OCI-M1 (cell line): ENCODE results near the gene LRRTM3.
A peak's percentile ranks its signal among the peaks of the same experiment; 100 is the strongest.

ENCODE experiments used
- DNase-seq: peaks from one replicate; lab custom pipeline; 2025; lab: John Stamatoyannopoulos, UW

LRRTM3 gene

DNA sequence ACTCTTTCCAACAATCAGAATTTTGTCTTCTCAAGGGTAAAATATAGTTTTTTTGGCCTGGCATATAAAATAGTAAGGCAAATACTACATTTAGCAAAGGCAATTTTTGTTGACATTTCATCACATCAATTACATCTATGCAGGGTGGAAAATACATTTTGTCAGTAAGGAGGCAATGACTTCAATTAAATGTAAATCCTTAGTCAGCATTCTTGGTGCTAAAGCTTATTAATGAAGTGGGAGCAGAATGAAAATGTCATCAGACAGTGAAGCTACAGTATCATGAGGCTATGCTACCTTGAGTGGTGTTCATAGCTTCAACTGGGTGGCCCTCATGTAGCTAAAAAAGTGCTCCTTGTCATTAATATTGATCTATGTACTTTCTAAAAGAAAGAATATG lies 8.9 kb downstream of the LRRTM3 start:
- DNase-seq = no peak

DNA sequence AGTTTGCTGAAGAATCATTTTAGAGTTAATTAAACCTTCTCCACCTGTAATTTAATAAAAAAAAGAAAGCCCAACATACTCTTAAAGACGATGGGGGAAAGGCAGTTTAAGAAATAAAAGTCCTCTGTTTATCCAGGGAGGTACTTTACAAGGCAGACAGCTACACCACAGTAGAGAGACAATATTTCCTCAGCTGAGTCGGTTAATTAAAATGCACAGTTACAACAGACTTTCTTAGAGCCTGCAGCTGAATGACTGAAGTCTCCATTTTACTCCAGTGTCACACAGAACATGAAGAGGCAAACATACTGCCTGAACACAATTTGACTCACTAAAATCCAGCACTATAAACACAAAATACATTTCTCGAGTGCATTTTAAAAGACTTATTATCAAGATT lies 15.1 kb downstream of the LRRTM3 start:
- no peak for DNase-seq

- no peak for DNase-seq
Observed at GRCh38 chr10:66941491-66941890, 15.7 kb downstream of the LRRTM3 start.

DNA sequence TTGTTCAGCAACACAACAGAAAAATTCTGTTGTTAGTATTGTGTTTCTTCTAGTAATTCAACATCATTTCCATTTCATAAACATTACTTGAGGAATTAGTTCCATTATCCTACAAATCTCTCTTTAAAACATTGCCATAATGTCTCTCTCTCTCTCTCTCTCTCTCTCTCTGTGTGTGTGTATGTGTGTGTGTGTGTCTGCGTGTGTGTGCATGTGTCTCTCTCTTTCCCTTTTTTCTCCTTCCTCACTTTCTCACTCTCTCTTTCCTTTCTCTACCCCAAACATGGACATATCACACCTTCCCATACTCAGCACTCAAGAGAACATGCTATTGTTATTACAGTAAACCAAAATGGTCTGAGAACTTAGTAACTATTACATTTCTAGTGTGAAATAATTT lies 16.6 kb downstream of the LRRTM3 start:
- no peak for DNase-seq

DNA sequence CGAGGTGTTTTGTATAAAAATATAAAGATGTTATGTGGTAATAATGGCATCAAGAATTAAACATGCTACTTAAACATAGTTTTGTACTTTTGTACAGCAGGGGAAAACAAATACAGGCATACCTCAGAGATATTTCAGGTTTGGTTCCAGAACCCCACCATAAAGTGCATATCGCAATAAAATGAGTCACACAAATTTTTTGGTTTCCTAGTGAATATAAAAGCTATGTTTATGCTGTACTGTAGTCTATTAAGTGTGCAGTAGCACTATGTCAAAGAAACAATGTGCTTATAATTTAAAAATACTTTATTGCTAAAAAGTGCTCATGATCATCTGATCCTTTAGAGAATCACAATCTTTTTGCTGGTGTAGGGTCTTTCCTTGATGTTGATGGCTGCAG lies 17.8 kb downstream of the LRRTM3 start:
- no peak for DNase-seq

DNA sequence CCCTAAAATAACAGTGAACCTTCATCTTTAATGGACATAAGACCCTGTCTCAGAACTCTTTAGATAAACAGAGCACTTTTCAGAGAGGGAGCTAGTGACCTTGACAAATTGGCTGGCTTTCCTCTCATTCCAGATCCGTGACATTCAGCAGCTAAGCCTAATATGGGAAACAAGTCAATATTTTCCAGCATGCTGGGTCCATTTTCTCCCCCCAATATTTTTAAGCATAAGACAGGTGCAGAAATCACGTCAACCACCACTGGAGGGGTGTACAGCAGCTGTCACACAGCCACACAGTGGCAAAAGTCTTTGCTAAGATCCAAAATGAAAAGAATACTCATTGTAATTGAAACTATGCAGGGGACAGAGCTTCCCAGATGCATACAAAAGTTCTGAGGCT lies 26.1 kb downstream of the LRRTM3 start:
- no peak for DNase-seq

- no peak for DNase-seq
Observed at GRCh38 chr10:66958466-66958865, 32.6 kb downstream of the LRRTM3 start.

- no peak for DNase-seq
Observed at GRCh38 chr10:66964946-66965345, 39.1 kb downstream of the LRRTM3 start.

- no peak for DNase-seq
Observed at GRCh38 chr10:66980246-66980815, 54.5 kb downstream of the LRRTM3 start.

- DNase-seq = no peak
Observed at GRCh38 chr10:66981361-66982052, 55.7 kb downstream of the LRRTM3 start.

DNA sequence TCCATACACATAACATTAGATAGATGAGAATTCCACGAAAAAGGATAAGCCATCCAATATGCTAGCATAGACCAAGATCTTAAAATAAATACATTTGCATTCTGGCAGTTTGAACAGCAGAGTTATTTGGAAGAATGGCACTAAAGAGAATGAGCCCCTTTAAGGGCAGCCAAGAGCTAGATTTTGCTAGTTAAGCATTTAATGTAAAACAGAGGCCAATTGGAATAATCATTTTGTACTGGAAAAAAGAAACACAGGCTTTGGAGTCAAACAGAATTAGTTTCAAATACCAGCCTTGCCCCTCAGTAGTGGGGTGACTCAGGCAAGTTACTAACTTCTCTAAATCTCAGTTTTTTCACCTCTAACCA lies 56.2 kb downstream of the LRRTM3 start:
- DNase-seq = no peak

DNA sequence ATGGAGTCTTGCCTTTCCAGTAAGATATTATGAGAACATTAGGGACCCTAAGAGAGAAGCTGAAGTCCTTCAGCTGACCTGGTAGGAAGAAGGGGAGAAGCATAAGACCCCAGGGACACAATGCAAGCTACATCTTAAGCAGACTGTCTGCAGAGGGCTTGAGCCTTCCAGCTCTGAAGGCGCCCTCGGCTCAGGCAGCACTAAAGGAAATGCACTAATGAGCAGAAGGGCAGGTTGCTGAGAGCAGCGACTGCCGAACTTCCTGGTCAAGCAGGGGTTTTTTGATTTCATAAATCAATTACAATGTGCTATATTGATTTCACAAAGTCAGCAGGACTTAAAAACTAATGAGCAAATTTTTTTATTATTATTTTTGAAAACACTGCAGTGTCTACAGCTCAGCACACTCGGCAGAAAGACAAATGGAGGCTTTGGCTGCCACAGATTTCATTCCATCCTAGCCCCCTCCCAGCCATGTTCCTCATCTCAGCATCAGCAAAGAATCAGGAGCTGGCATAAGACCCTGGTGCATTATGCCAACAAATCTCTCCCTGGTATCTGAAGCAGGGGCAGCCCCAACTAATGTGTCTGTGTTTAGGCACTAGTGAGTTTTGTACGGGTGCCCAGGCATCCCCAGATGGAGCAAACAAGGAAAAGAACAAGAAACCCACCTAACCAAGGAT lies 57.1 kb downstream of the LRRTM3 start:
- DNase-seq = peak; percentile 13

DNA sequence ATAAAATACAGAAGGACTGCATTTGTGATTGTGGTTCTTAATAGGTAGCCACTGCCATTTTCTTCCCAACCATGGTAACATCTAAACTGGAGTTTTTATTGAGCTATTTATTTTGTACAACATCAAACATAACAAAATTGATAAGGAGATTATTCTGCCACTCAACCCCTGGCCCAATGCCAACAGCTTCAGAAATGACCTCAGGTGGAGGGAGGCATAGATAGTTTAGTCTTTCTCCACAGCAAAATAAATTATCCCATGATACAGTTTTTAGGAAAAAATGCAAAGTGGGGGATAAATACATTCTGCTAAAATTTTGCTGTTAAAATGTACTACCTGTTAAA lies 57.6 kb downstream of the LRRTM3 start:
- DNase-seq = no peak

- peak; percentile 26 for DNase-seq
Observed at GRCh38 chr10:66990143-66990830, 64.5 kb downstream of the LRRTM3 start.

GRCh38 chr10:66996996-66997395 lies 71.2 kb downstream of the LRRTM3 start:
- DNase-seq = no peak

- no peak for DNase-seq
Observed at GRCh38 chr10:66999762-67000545, 74.1 kb downstream of the LRRTM3 start.

DNA sequence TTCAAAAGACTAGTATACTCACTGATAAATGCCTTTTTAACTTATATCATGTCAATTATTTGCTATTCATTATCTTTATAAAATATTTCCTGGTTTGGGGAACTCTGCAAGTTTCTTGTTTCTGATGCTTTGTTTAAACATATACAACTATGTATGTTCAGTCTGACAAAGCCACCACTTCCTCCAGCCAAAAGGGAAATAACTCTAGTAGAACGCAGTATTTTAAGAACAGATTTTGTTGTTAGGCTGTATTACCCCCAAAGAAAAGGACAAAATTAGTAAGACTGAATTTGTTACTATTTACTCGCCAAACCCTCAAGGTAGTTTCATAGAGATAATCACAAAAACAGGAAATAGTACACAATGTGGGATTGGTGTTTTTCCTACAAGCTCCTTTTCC lies 78.9 kb downstream of the LRRTM3 start:
- no peak for DNase-seq

DNA sequence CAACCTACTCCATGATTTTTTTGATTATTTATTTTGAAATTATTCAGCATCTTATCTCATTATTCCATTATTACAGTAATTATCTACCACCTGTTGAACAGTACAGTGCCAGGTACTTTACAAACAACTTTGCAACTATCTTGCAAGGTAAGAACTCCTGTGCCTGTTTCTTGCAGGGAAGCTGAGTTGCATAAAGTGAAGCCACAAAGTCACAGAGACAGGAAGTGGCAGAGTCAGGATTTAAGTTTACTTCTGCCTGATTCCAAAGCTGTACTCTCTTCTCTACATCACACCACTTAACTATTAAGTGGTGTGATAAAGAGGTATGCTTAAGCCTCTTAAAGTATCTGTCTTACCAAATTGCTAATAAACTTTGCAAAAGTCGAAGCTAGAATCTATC lies 80.1 kb downstream of the LRRTM3 start:
- DNase-seq = no peak

GRCh38 chr10:67011480-67011879 lies 85.6 kb downstream of the LRRTM3 start:
- DNase-seq = no peak

DNA sequence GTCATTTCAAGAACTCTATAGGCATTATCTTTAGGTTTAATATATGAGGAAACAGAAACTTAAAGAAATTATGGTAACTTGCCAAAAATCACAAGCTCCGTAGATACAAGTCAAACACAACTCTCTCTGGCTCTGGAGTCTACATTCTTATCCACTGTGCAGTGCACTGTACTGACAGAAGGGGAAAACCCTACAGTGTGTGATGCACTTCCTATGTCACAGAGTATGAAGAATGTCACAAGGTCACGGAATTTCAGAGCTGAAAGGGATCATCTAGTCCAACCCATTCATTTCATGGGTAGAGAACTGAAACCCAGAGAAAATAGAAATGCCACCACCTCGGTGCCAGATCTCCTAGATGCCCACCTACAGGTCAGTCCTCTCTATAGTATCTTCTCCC lies 86.1 kb downstream of the LRRTM3 start:
- DNase-seq = no peak

DNA sequence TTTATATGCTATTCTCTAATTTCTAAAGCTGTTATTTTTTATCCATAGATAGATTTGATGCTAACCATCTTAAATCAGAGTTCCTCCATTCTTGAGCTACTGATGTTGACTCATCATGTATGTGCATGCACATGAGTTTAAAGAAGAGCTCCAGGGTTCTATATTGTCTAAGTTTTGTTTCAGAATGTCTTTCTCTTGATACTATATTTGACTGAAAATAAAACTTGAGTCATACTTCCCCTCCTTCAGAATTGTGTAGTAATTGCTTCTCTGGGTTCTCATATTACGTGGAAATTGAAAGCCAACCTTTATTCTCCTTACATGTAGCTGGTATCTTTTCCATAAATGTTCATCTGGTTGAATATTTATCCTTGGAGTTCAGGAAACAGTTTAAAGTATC lies 89.4 kb downstream of the LRRTM3 start:
- DNase-seq = peak; percentile 36

- DNase-seq = peak; percentile 67
Observed at GRCh38 chr10:67017218-67017617, 91.4 kb downstream of the LRRTM3 start.
